HFFc6 (cell line): ENCODE data around the gene EIF3L. TPM values are rescaled to one million over a fixed set of nuclear protein-coding genes. Genes with fewer than 3 reads are reported as not detected.

Experiments used
- DNase-seq: peaks from one replicate; pipeline ENCODE4 v3.0.0-alpha.2; 2018
- H3K27ac Mint-ChIP-seq: 2 replicates; pipeline ENCODE4 v1.8.0; 2020; ENCODE audit warnings: mild to moderate bottlenecking, mixed read lengths
- H3K27me3 Mint-ChIP-seq: 2 replicates; pipeline ENCODE4 v1.8.0; 2021; ENCODE audit warnings: mild to moderate bottlenecking, moderate library complexity, mixed read lengths; ENCODE audit not compliant: insufficient read depth
- H3K36me3 Mint-ChIP-seq: 2 replicates; pipeline ENCODE4 v1.8.0; 2021; ENCODE audit warnings: low read depth, mixed read lengths
- H3K4me1 Mint-ChIP-seq: 2 replicates; pipeline ENCODE4 v1.8.0; 2020; ENCODE audit warnings: low read depth, mixed read lengths
- H3K4me3 Mint-ChIP-seq: 2 replicates; pipeline ENCODE4 v1.8.0; 2020; ENCODE audit warnings: mild to moderate bottlenecking, moderate library complexity, mixed read lengths
- H3K9me3 Mint-ChIP-seq: 2 replicates; pipeline ENCODE4 v1.8.0; 2020; ENCODE audit warnings: mild to moderate bottlenecking, mixed read lengths
- CTCF ChIP-seq: fragments of 200-600 bp; sonication (generic); IDR thresholded peaks from 2 replicates; pipeline ENCODE4 v1.5.0; 2021; ENCODE audit warnings: antibody characterized with exemption, mild to moderate bottlenecking
- total RNA-seq, 6 experiments: library from RNA; stranded (reverse); fragmentation: NEBNext Ultra II Directional; extraction: Animal tissue kit (Norgen Biotek cat#: 25700); gene quantifications; 2 replicates in 1 of 6; 3 replicates in 5 of 6; pipeline ENCODE4 v1.2.3, GENCODE V29; 2021

Gene EIF3L
- total RNA-seq, 6 experiments from 2014 or later = 306 to 371 (median 357) TPM

GRCh38 chr22:37892566-37893335 is 43.5 kb downstream of the EIF3L start:
- H3K27ac Mint-ChIP-seq = no peak overlapping the region
- H3K4me1 Mint-ChIP-seq = peaks cover 18% of the 10 kb centered on the region
- no peak overlapping the region for H3K4me3 Mint-ChIP-seq
- H3K9me3 Mint-ChIP-seq = no peaks in the 10 kb centered on the region
- peaks cover 2% of the 10 kb centered on the region for H3K27me3 Mint-ChIP-seq
- no peak for TF ChIP-seq CTCF
- H3K36me3 Mint-ChIP-seq = peaks cover 17% of the 10 kb centered on the region
- no peak for DNase-seq

GRCh38 chr22:37893583-37893983 is 44.4 kb downstream of the EIF3L start:
- no peak for DNase-seq
- H3K4me1 Mint-ChIP-seq = peaks cover 12% of the 10 kb centered on the region
- no peak overlapping the region; the same call in 1 of the 2 replicates for H3K4me3 Mint-ChIP-seq
- no peak for TF ChIP-seq CTCF
- H3K27me3 Mint-ChIP-seq = peaks cover 2% of the 10 kb centered on the region
- H3K9me3 Mint-ChIP-seq = no peaks in the 10 kb centered on the region
- H3K27ac Mint-ChIP-seq = no peak overlapping the region
- H3K36me3 Mint-ChIP-seq = peaks cover 10% of the 10 kb centered on the region; the same call in 1 of the 2 replicates

GRCh38 chr22:37894939-37895670 is 45.9 kb downstream of the EIF3L start:
- Mint-ChIP-seq H3K4me1 (peaks cover 12% of the 10 kb centered on the region), H3K9me3 (no peaks in the 10 kb centered on the region), H3K27me3 (peaks cover 4% of the 10 kb centered on the region), H3K4me3 (no peak overlapping the region), H3K27ac (peak overlapping the region; percentile 61; the same call in 1 of the 2 replicates), H3K36me3 (peaks cover 10% of the 10 kb centered on the region; the same call in 1 of the 2 replicates)
- DNase-seq = no peak
- no peak for TF ChIP-seq CTCF

GRCh38 chr22:37896181-37896592 is 47.0 kb downstream of the EIF3L start:
- Mint-ChIP-seq H3K27ac (no peak overlapping the region), H3K4me1 (peaks cover 12% of the 10 kb centered on the region), H3K27me3 (peaks cover 4% of the 10 kb centered on the region), H3K4me3 (no peak overlapping the region), H3K36me3 (peaks cover 9% of the 10 kb centered on the region; the same call in 1 of the 2 replicates), H3K9me3 (no peaks in the 10 kb centered on the region)
- TF ChIP-seq CTCF = no peak
- DNase-seq = no peak

- peaks cover 4% of the 10 kb centered on the region for H3K27me3 Mint-ChIP-seq
- peaks cover 12% of the 10 kb centered on the region for H3K4me1 Mint-ChIP-seq
- no peak overlapping the region for H3K27ac Mint-ChIP-seq
- no peak for DNase-seq
- no peak overlapping the region for H3K4me3 Mint-ChIP-seq
- H3K36me3 Mint-ChIP-seq = peaks cover 2% of the 10 kb centered on the region; the same call in 1 of the 2 replicates
- no peaks in the 10 kb centered on the region for H3K9me3 Mint-ChIP-seq
- no peak for TF ChIP-seq CTCF
These were observed 47.7 kb downstream of the EIF3L start for GRCh38 chr22:37896939-37897338.
